Duodenal mucosa (tissue), 2 donors: ENCODE data around the gene APOBEC3F.

ENCODE experiments used
- H3K27ac ChIP-seq: one replicate; pipeline ENCODE4 v1.7.0; 2013; ENCODE audit warnings: low read depth, low read length
- H3K27me3 ChIP-seq, 2 donors: one replicate each; pipeline ENCODE4 v1.7.0; 2013; ENCODE audit warnings: low read length in 2 of 2, control low read depth in 1 of 2; ENCODE audit not compliant: insufficient read depth in 2 of 2, control insufficient read depth in 1 of 2
- H3K36me3 ChIP-seq, 2 donors: one replicate each; pipeline ENCODE4 v1.7.0; 2013; ENCODE audit warnings: low read length in 2 of 2, control low read depth in 1 of 2; ENCODE audit not compliant: insufficient read depth in 2 of 2, control insufficient read depth in 1 of 2
- H3K4me1 ChIP-seq, 2 donors: one replicate each; pipeline ENCODE4 v1.7.0; 2013; ENCODE audit warnings: low read length in 2 of 2, control low read depth in 1 of 2; ENCODE audit not compliant: insufficient read depth in 2 of 2, control insufficient read depth in 1 of 2
- H3K4me3 ChIP-seq, 2 donors: one replicate each; pipeline ENCODE4 v1.7.0; 2013; ENCODE audit warnings: low read length in 2 of 2, low read depth in 1 of 2
- H3K9ac ChIP-seq, 2 donors: one replicate each; pipeline ENCODE4 v1.7.0; 2013; ENCODE audit warnings: low read length in 2 of 2, low read depth in 1 of 2
- H3K9me3 ChIP-seq, 2 donors: one replicate each; pipeline ENCODE4 v1.7.0; 2013; ENCODE audit warnings: low read length in 2 of 2, control low read depth in 1 of 2; ENCODE audit not compliant: control insufficient read depth in 1 of 2

Gene APOBEC3F

GRCh38 chr22:39092111-39092862 is 51.6 kb downstream of the APOBEC3F start:
- Histone ChIP-seq H3K9me3 (no peaks in the 10 kb centered on the region), H3K4me3 (no peak overlapping the region), H3K4me1 (peaks cover 0 to 9% of the 10 kb centered on the region in 2 donors), H3K36me3 (no peaks in the 10 kb centered on the region), H3K27me3 (no peaks in the 10 kb centered on the region), H3K27ac (no peak overlapping the region), H3K9ac (no peak overlapping the region)

- Histone ChIP-seq H3K9me3 (no peaks in the 10 kb centered on the region), H3K27ac (no peak overlapping the region), H3K4me3 (no peak overlapping the region), H3K27me3 (no peaks in the 10 kb centered on the region), H3K36me3 (no peaks in the 10 kb centered on the region), H3K9ac (no peak overlapping the region), H3K4me1 (peaks cover 0 to 17% of the 10 kb centered on the region in 2 donors)
Measured at GRCh38 chr22:39094717-39095389, 54.2 kb downstream of the APOBEC3F start.

- Histone ChIP-seq H3K4me1 (peaks cover 0 to 10% of the 10 kb centered on the region in 2 donors), H3K36me3 (no peaks in the 10 kb centered on the region), H3K27me3 (no peaks in the 10 kb centered on the region), H3K9ac (no peak overlapping the region), H3K9me3 (no peaks in the 10 kb centered on the region), H3K4me3 (no peak overlapping the region), H3K27ac (no peak overlapping the region)
Measured at GRCh38 chr22:39095971-39096370, 55.3 kb downstream of the APOBEC3F start.

- no peaks in the 10 kb centered on the region for H3K36me3 ChIP-seq
- peaks cover 0 to 10% of the 10 kb centered on the region in 2 donors for H3K4me1 ChIP-seq
- peak within 1 kb of the TSS in 1 of 2 donors; percentile 0 for H3K4me3 ChIP-seq
- H3K27me3 ChIP-seq = no peaks in the 10 kb centered on the region
- no peak within 1 kb of the TSS for H3K9ac ChIP-seq
- no peaks in the 10 kb centered on the region for H3K9me3 ChIP-seq
- no peak within 1 kb of the TSS for H3K27ac ChIP-seq
Measured at GRCh38 chr22:39097098-39098020, 56.7 kb downstream of the APOBEC3F start, which contains the start of gene APOBEC3H. Gene APOBEC3H, plus strand, starts transcription at chr22:39097244. Its CDS starts 3,035 bp downstream, at chr22:39100279.

- Histone ChIP-seq H3K4me1 (peaks cover 0 to 10% of the 10 kb centered on the region in 2 donors), H3K27ac (no peak overlapping the region), H3K9me3 (no peaks in the 10 kb centered on the region), H3K4me3 (no peak overlapping the region), H3K36me3 (no peaks in the 10 kb centered on the region), H3K27me3 (no peaks in the 10 kb centered on the region), H3K9ac (no peak overlapping the region)
Measured at GRCh38 chr22:39098026-39098425, 57.4 kb downstream of the APOBEC3F start.

- Histone ChIP-seq H3K4me3 (no peak overlapping the region), H3K27ac (no peak overlapping the region), H3K9ac (no peak overlapping the region), H3K4me1 (peaks cover 0 to 10% of the 10 kb centered on the region in 2 donors), H3K36me3 (no peaks in the 10 kb centered on the region), H3K27me3 (no peaks in the 10 kb centered on the region), H3K9me3 (no peaks in the 10 kb centered on the region)
Measured at GRCh38 chr22:39098576-39098975, 57.9 kb downstream of the APOBEC3F start.

GRCh38 chr22:39101226-39101625 is 60.6 kb downstream of the APOBEC3F start:
- H3K9me3 ChIP-seq = no peaks in the 10 kb centered on the region
- no peak overlapping the region for H3K27ac ChIP-seq
- H3K4me1 ChIP-seq = peaks cover 0 to 10% of the 10 kb centered on the region in 2 donors

GRCh38 chr22:39103431-39103830 is 62.8 kb downstream of the APOBEC3F start:
- H3K27me3 ChIP-seq = no peaks in the 10 kb centered on the region
- H3K4me3 ChIP-seq = no peak overlapping the region
- peaks cover 0 to 5% of the 10 kb centered on the region in 2 donors for H3K4me1 ChIP-seq
- no peaks in the 10 kb centered on the region for H3K9me3 ChIP-seq
- H3K9ac ChIP-seq = no peak overlapping the region
- no peaks in the 10 kb centered on the region for H3K36me3 ChIP-seq
- no peak overlapping the region for H3K27ac ChIP-seq

More at GRCh38 chr22:39101226-39101625, 60.6 kb downstream of the APOBEC3F start:
- Histone ChIP-seq H3K9ac (no peak overlapping the region), H3K27me3 (no peaks in the 10 kb centered on the region), H3K4me3 (no peak overlapping the region), H3K36me3 (no peaks in the 10 kb centered on the region)
